Ascending aorta (tissue), 2 donors: Measurements from ENCODE around the gene CREBRF. TPM values are rescaled to one million over a fixed set of nuclear protein-coding genes. Genes with fewer than 3 reads are reported as not detected.

ENCODE experiments used
- DNase-seq, 2 donors: peaks; one replicate each; pipeline ENCODE4 v3.0.0-alpha.2; 2019; ENCODE audit warnings: low spot score in 2 of 2
- H3K27ac ChIP-seq, 2 donors: fragments of 200-600 bp; sonication (generic); one replicate each; pipeline ENCODE4 v1.5.1; 2016 to 2017; ENCODE audit warnings: mild to moderate bottlenecking in 1 of 2
- H3K27me3 ChIP-seq: fragments of 200-600 bp; sonication (generic); one replicate; pipeline ENCODE4 v1.5.1; 2017
- H3K36me3 ChIP-seq, 2 donors: fragments of 200-600 bp; sonication (generic); one replicate each; pipeline ENCODE4 v1.5.1; 2016
- H3K4me1 ChIP-seq, 2 donors: fragments of 200-600 bp; sonication (generic); one replicate each; pipeline ENCODE4 v1.5.1; 2016 to 2017; ENCODE audit warnings: mild to moderate bottlenecking in 1 of 2
- H3K4me3 ChIP-seq, 2 donors: fragments of 200-600 bp; sonication (generic); one replicate each; pipeline ENCODE4 v1.5.1; 2016 to 2017; ENCODE audit warnings: mild to moderate bottlenecking in 1 of 2
- H3K9me3 ChIP-seq, 2 donors: fragments of 200-600 bp; sonication (generic); one replicate each; pipeline ENCODE4 v1.5.1; 2016
- CTCF ChIP-seq, 3 experiments: fragments of 200-600 bp in 2 of 3; fragments of 450-650 bp in 1 of 3; sonication (generic) in 2 of 3; IDR thresholded peaks; one replicate each; pipeline ENCODE4 v1.5.1; 2016 to 2019; ENCODE audit warnings: antibody characterized with exemption in 3 of 3, mild to moderate bottlenecking in 1 of 3, moderate library complexity in 1 of 3
- intact Hi-C: fragments of 100-400 bp; cut with DNase I; formaldehyde crosslinking; loops from one replicate; pipeline ENCODE4 v1.15.1; 2023
- total RNA-seq: library from RNA; depleted of rRNA; stranded (reverse); fragments of >200 nt; gene quantifications from one replicate; pipeline ENCODE4 v1.1.0, GENCODE V29; 2016

Gene CREBRF
- total RNA-seq, 1 donor from 2014 or later, result 16.3 TPM

- no peak overlapping the region for H3K27ac ChIP-seq
- no peak for TF ChIP-seq CTCF (IDR thresholded peaks at IDR 0.05)
- no peaks in the 10 kb centered on the region for H3K27me3 ChIP-seq
- no peaks in the 10 kb centered on the region for H3K36me3 ChIP-seq
- no peaks in the 10 kb centered on the region for H3K4me1 ChIP-seq
- intact Hi-C loops, result no loop called here
- no peaks in the 10 kb centered on the region for H3K9me3 ChIP-seq
- DNase-seq, result no peak
- no peak overlapping the region for H3K4me3 ChIP-seq
Measured at GRCh38 chr5:173047838-173048105, 8.4 kb upstream of the CREBRF start.

DNA sequence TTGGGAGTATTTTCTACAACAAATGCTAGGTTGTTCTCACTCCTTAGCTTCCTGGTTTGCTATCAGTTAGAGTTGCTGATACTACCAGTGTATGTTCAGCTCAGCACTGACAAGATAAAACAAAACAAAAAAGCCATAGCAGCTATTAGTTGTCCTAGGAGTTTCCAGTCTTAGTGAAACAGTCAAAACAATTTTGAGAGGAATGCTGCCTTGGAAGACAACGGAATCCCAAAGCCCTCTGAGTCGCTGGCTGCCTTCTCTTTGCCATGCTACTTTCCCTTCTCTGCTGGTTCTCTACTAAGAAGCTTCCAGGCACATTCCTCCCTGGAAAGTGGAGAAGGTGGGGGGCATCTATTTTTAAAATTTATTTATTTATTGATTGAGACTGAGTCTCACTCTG lies 5.4 kb upstream of the CREBRF start:
- no peak overlapping the region for H3K4me3 ChIP-seq
- no peaks in the 10 kb centered on the region for H3K36me3 ChIP-seq
- TF ChIP-seq CTCF (IDR thresholded peaks at IDR 0.05), result no peak
- intact Hi-C loops, result no loop called here
- peaks cover 0 to 7% of the 10 kb centered on the region in 2 donors for H3K4me1 ChIP-seq
- H3K27me3 ChIP-seq, result no peaks in the 10 kb centered on the region
- no peaks in the 10 kb centered on the region for H3K9me3 ChIP-seq
- no peak for DNase-seq
- no peak overlapping the region for H3K27ac ChIP-seq

DNA sequence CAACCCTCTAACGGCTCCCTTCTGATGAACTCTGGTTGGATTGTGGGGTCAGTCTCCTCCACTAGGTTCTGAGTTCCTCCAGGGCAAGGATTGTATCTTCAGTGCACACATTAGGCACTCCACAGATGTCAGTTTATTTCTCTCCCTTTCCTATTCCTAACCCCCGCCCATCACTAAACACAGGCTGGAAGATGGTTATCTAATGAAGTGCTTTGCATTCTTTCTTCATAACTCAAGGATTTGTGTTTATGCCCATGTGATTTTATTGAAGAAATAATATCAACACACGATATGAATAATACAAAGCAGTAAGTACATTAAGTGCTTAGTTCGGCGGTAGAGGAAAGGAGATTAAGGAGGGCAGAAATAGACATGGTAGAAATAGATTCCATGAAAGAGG lies 4.4 kb upstream of the CREBRF start:
- Histone ChIP-seq H3K27me3 (no peaks in the 10 kb centered on the region), H3K36me3 (no peaks in the 10 kb centered on the region), H3K4me1 (peaks cover 0 to 7% of the 10 kb centered on the region in 2 donors), H3K9me3 (no peaks in the 10 kb centered on the region), H3K4me3 (no peak overlapping the region), H3K27ac (no peak overlapping the region)
- no peak for DNase-seq
- intact Hi-C loops, result no loop called here
- TF ChIP-seq CTCF (IDR thresholded peaks at IDR 0.05), result no peak

DNA sequence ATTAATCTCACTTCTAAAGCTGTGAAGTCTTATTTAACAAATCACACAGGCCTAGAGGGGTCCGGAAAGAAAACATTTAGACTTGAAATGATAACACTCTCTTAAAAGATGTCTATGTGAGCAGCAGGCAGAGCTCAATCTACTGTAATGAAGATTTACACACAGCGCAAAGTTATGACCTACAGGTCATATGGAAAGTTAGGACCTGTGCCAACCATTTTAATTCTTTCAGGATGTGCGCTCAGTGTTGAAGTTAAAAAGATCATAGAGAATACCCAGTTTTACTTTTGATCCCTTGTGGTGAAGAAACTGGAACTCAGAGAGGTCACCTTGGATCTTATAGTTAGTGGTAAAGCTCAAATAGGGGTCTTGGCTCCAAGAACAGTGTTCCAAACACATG lies 3.1 kb upstream of the CREBRF start:
- Histone ChIP-seq H3K4me1 (peaks cover 0 to 9% of the 10 kb centered on the region in 2 donors), H3K27me3 (no peaks in the 10 kb centered on the region), H3K36me3 (no peaks in the 10 kb centered on the region), H3K27ac (no peak overlapping the region), H3K4me3 (no peak overlapping the region), H3K9me3 (no peaks in the 10 kb centered on the region)
- no peak for DNase-seq
- TF ChIP-seq CTCF (IDR thresholded peaks at IDR 0.05), result no peak
- intact Hi-C loops, result no loop called here

DNA sequence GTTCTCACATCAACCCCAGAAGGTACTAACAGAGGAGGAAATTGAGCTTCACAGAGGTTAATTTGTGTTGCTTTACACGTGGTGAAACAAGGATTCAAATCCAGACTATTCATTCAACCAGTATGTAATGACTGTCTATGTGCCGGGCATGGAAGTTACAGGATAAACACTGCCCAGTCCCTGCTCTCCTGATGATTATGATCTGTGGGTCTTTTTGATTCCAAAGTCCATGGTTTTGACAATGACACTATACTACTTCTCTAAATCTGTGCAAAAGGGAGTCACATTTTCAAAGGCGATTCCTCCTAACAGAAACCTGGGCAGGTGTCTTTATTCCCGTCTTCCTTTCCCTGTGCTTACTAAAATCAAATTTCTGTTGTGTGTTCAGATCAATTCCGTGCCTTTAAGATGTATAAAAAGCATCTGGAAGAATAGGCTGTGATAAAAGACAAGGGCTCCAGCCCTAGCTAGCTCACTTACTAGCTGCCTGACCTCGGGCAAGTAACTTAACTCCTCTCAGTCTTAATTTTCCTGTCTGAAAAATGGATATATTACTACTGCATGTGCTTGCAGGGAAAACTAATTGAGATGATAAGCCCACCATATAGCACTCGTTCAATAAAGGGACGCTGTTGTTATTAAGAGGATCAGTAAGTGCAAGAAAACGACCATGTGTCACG lies 970 bp upstream of the CREBRF start:
- no peaks in the 10 kb centered on the region for H3K27me3 ChIP-seq
- H3K9me3 ChIP-seq, result no peaks in the 10 kb centered on the region
- peaks cover 0 to 19% of the 10 kb centered on the region in 2 donors for H3K4me1 ChIP-seq
- H3K4me3 ChIP-seq, result peak overlapping the region; percentile 76 to 98
- no peak for DNase-seq
- H3K27ac ChIP-seq, result peak overlapping the region in 1 of 2 donors; percentile 29
- intact Hi-C loops, result loop anchor here (5.0 kb wide), 2 partner anchors 773 to 868 kb away; partner anchors contain the start of genes STK10 and UBTD2
- H3K36me3 ChIP-seq, result peaks cover 0 to 5% of the 10 kb centered on the region in 2 donors
- no peak for TF ChIP-seq CTCF (IDR thresholded peaks at IDR 0.05)

DNA sequence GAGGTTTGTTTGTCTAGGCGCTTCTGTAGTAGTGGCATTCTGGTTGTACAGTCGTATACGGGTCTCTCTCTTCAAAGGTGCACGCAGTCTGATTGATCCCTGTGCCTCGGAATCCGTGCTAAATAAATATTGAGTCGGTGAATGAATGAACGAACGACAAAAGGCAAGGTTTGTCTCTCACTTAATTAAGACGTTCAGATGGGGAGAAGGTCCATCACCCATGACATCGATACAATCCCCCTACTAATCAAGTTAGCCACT lies 500 bp upstream of the CREBRF start:
- H3K9me3 ChIP-seq, result no peaks in the 10 kb centered on the region
- no peak for DNase-seq
- peak overlapping the region; percentile 76 to 98 for H3K4me3 ChIP-seq
- intact Hi-C loops, result loop anchor here (5.0 kb wide), 2 partner anchors 773 to 868 kb away; partner anchors contain the start of genes STK10 and UBTD2
- peaks cover 0 to 19% of the 10 kb centered on the region in 2 donors for H3K4me1 ChIP-seq
- peaks cover 0 to 5% of the 10 kb centered on the region in 2 donors for H3K36me3 ChIP-seq
- H3K27me3 ChIP-seq, result no peaks in the 10 kb centered on the region
- H3K27ac ChIP-seq, result peak overlapping the region in 1 of 2 donors; percentile 29
- TF ChIP-seq CTCF (IDR thresholded peaks at IDR 0.05), result no peak
